ENCODE data around the gene BAIAP2.

Gene BAIAP2

GRCh38 chr17:81050645-81051625, 16.0 kb downstream of the BAIAP2 start:
- H3K27ac ChIP-seq (ENCODE audit: low read depth, low read length), result no peak overlapping the region
- H3K36me3 ChIP-seq (ENCODE audit: control insufficient read depth in 5 of 5, insufficient read depth in 5 of 5, low read length in 5 of 5), result peaks cover 0 to 9% (median 0%) of the 10 kb centered on the region in 5 donors
- H3K9me3 ChIP-seq (ENCODE audit: control insufficient read depth in 5 of 5, low read length in 5 of 5), result no peaks in the 10 kb centered on the region
- peaks cover 0 to 71% (median 42%) of the 10 kb centered on the region in 5 donors for H3K4me1 ChIP-seq (ENCODE audit: control insufficient read depth in 5 of 5, insufficient read depth in 5 of 5, low read length in 5 of 5)
- peak overlapping the region in 1 of 5 donors; percentile 56 for H3K4me3 ChIP-seq (ENCODE audit: low read depth in 1 of 5, low read length in 5 of 5)
- no peak overlapping the region for H3K9ac ChIP-seq (ENCODE audit: low read length in 5 of 5)
- peaks cover 3 to 8% (median 5%) of the 10 kb centered on the region in 5 donors for H3K27me3 ChIP-seq (ENCODE audit: control insufficient read depth in 5 of 5, insufficient read depth in 4 of 5, low read length in 5 of 5)

DNA sequence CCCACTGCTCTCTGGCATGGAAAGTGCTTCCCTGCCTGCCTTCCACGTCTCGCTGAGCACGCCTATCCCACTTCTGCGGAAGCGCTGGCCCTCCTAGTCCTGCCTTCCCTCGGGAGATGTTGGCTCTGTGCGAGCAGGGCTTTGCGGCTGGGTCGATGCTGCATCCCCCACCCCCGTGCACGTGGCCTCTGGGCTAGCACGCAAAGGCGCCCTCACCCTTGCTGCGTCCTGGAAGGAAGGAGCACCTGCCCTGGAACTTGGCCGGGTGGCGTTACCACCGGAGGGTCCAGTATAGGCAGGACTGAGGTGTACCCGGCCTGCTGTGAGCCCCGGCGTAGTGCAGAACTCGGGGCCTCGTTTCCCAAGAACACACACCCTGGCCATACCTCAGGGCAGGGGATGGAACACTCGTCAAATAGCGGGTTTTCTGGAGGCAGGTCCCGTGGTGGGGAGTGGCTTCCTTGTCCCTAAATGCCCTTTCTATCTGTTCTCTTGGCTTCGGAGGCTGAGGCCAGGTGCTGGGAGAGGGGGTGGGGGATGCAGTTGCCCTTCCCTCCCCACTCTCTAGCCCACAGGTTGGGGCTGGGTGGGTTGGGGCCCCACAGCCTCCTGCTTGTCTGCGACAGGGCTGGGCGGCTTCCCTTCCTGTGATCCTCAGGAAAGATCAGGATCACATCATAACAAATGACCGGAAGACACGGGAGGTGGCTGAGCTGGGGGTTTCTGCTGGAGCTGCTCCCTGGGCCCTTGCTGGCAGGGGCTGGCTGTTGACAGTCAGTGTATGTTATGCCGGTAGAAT, 17.4 kb downstream of the BAIAP2 start:
- H3K27me3 ChIP-seq (ENCODE audit: control insufficient read depth in 5 of 5, insufficient read depth in 4 of 5, low read length in 5 of 5), result peaks cover 0 to 4% (median 2%) of the 10 kb centered on the region in 5 donors
- peak overlapping the region; percentile 30 for H3K27ac ChIP-seq (ENCODE audit: low read depth, low read length)
- no peaks in the 10 kb centered on the region for H3K9me3 ChIP-seq (ENCODE audit: control insufficient read depth in 5 of 5, low read length in 5 of 5)
- H3K36me3 ChIP-seq (ENCODE audit: control insufficient read depth in 5 of 5, insufficient read depth in 5 of 5, low read length in 5 of 5), result peaks cover 0 to 9% (median 0%) of the 10 kb centered on the region in 5 donors
- peaks cover 0 to 63% (median 41%) of the 10 kb centered on the region in 5 donors for H3K4me1 ChIP-seq (ENCODE audit: control insufficient read depth in 5 of 5, insufficient read depth in 5 of 5, low read length in 5 of 5)
- H3K4me3 ChIP-seq (ENCODE audit: low read depth in 1 of 5, low read length in 5 of 5), result peak overlapping the region in 3 of 5 donors; percentile 3 to 32 (median 10)
- H3K9ac ChIP-seq (ENCODE audit: low read length in 5 of 5), result no peak overlapping the region

DNA sequence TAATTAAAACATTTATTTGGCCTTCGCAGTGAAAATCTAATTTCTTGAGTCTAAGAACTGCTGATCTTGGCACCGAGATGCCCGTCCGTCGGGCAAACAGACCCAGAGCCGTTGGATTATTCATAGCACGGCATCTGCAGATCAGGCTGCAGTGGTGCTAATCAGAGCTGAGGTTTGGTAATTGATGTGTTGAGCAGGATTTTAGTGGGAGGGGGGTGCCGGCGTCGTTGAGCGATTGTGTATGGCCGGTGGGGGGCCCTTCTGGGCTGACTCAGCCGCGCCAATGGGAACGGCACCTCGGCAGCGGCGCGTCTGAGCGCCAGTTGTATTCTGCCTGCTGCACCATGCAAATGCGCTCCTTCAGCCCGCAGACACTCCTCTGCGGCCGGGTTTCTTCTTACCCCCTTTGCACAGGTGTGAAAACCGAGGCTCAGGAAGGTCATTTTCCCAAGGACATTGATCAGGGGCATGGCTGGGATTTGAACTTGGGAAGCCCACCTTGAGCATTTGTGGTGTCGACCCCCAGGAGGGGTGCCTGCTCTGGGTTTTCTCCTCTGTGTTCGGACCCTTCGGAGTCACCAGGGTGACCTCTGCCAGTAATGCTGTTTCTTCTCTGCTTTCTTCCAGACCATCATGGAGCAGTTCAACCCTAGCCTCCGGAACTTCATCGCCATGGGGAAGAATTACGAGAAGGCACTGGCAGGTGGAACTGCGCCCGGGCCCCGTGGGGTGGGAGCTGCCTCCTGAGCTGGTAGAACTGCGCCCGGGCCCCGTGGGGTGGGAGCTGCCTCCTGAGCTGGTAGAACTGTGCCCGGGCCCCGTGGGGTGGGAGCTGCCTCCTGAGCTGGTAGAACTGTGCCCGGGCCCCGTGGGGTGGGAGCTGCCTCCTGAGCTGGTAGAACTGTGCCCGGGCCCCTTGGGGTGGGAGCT, 18.4 kb downstream of the BAIAP2 start:
- H3K4me1 ChIP-seq (ENCODE audit: control insufficient read depth in 5 of 5, insufficient read depth in 5 of 5, low read length in 5 of 5), result peaks cover 0 to 58% (median 39%) of the 10 kb centered on the region in 5 donors
- no peak overlapping the region for H3K4me3 ChIP-seq (ENCODE audit: low read depth in 1 of 5, low read length in 5 of 5)
- H3K9me3 ChIP-seq (ENCODE audit: control insufficient read depth in 5 of 5, low read length in 5 of 5), result no peaks in the 10 kb centered on the region
- peaks cover 0 to 2% (median 0%) of the 10 kb centered on the region in 5 donors for H3K27me3 ChIP-seq (ENCODE audit: control insufficient read depth in 5 of 5, insufficient read depth in 4 of 5, low read length in 5 of 5)
- no peak overlapping the region for H3K9ac ChIP-seq (ENCODE audit: low read length in 5 of 5)
- no peak overlapping the region for H3K27ac ChIP-seq (ENCODE audit: low read depth, low read length)
- H3K36me3 ChIP-seq (ENCODE audit: control insufficient read depth in 5 of 5, insufficient read depth in 5 of 5, low read length in 5 of 5), result peaks cover 0 to 13% (median 0%) of the 10 kb centered on the region in 5 donors

GRCh38 chr17:81054308-81054707, 19.4 kb downstream of the BAIAP2 start:
- Histone ChIP-seq H3K27me3 (ENCODE audit: control insufficient read depth in 5 of 5, insufficient read depth in 4 of 5, low read length in 5 of 5) (no peaks in the 10 kb centered on the region), H3K9me3 (ENCODE audit: control insufficient read depth in 5 of 5, low read length in 5 of 5) (no peaks in the 10 kb centered on the region), H3K9ac (ENCODE audit: low read length in 5 of 5) (no peak overlapping the region), H3K4me1 (ENCODE audit: control insufficient read depth in 5 of 5, insufficient read depth in 5 of 5, low read length in 5 of 5) (peaks cover 0 to 48% (median 30%) of the 10 kb centered on the region in 5 donors), H3K27ac (ENCODE audit: low read depth, low read length) (no peak overlapping the region), H3K4me3 (ENCODE audit: low read depth in 1 of 5, low read length in 5 of 5) (no peak overlapping the region), H3K36me3 (ENCODE audit: control insufficient read depth in 5 of 5, insufficient read depth in 5 of 5, low read length in 5 of 5) (peaks cover 0 to 18% (median 0%) of the 10 kb centered on the region in 5 donors)

- H3K4me1 ChIP-seq (ENCODE audit: control insufficient read depth in 5 of 5, insufficient read depth in 5 of 5, low read length in 5 of 5), result peaks cover 0 to 42% (median 23%) of the 10 kb centered on the region in 5 donors
- no peak overlapping the region for H3K4me3 ChIP-seq (ENCODE audit: low read depth in 1 of 5, low read length in 5 of 5)
- no peak overlapping the region for H3K9ac ChIP-seq (ENCODE audit: low read length in 5 of 5)
- peaks cover 0 to 18% (median 0%) of the 10 kb centered on the region in 5 donors for H3K36me3 ChIP-seq (ENCODE audit: control insufficient read depth in 5 of 5, insufficient read depth in 5 of 5, low read length in 5 of 5)
- H3K27ac ChIP-seq (ENCODE audit: low read depth, low read length), result no peak overlapping the region
- H3K9me3 ChIP-seq (ENCODE audit: control insufficient read depth in 5 of 5, low read length in 5 of 5), result no peaks in the 10 kb centered on the region
- H3K27me3 ChIP-seq (ENCODE audit: control insufficient read depth in 5 of 5, insufficient read depth in 4 of 5, low read length in 5 of 5), result no peaks in the 10 kb centered on the region
Observed at GRCh38 chr17:81054881-81055370, 20.0 kb downstream of the BAIAP2 start.

DNA sequence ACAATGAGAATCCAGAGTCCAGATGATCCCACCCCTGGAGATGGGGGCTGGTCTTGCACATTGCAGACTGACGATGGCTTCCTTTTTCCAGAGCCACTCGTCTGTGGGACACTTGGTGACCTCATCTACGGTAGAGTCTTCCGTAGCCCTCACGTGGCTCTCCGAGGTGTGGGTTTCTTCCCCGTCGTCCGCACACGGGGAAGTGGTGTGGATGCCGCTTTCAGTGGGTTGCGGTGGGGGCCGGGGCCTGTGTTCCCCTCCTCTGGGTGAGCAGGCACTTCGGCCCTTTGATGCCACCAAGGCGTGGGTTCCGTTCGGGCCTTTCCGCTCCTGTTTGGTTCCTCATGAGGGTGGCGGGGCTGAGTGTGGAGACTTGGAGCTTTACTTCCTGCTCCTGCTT, 21.4 kb downstream of the BAIAP2 start:
- Histone ChIP-seq H3K4me1 (ENCODE audit: control insufficient read depth in 5 of 5, insufficient read depth in 5 of 5, low read length in 5 of 5) (peaks cover 0 to 30% (median 14%) of the 10 kb centered on the region in 5 donors), H3K27me3 (ENCODE audit: control insufficient read depth in 5 of 5, insufficient read depth in 4 of 5, low read length in 5 of 5) (no peaks in the 10 kb centered on the region), H3K27ac (ENCODE audit: low read depth, low read length) (no peak overlapping the region), H3K4me3 (ENCODE audit: low read depth in 1 of 5, low read length in 5 of 5) (no peak overlapping the region), H3K9me3 (ENCODE audit: control insufficient read depth in 5 of 5, low read length in 5 of 5) (no peaks in the 10 kb centered on the region), H3K36me3 (ENCODE audit: control insufficient read depth in 5 of 5, insufficient read depth in 5 of 5, low read length in 5 of 5) (peaks cover 0 to 23% (median 3%) of the 10 kb centered on the region in 5 donors), H3K9ac (ENCODE audit: low read length in 5 of 5) (no peak overlapping the region)

- Histone ChIP-seq H3K27ac (ENCODE audit: low read depth, low read length) (no peak overlapping the region), H3K9ac (ENCODE audit: low read length in 5 of 5) (no peak overlapping the region), H3K4me3 (ENCODE audit: low read depth in 1 of 5, low read length in 5 of 5) (no peak overlapping the region), H3K36me3 (ENCODE audit: control insufficient read depth in 5 of 5, insufficient read depth in 5 of 5, low read length in 5 of 5) (peaks cover 0 to 23% (median 5%) of the 10 kb centered on the region in 5 donors), H3K4me1 (ENCODE audit: control insufficient read depth in 5 of 5, insufficient read depth in 5 of 5, low read length in 5 of 5) (peaks cover 0 to 24% (median 12%) of the 10 kb centered on the region in 5 donors), H3K9me3 (ENCODE audit: control insufficient read depth in 5 of 5, low read length in 5 of 5) (no peaks in the 10 kb centered on the region), H3K27me3 (ENCODE audit: control insufficient read depth in 5 of 5, insufficient read depth in 4 of 5, low read length in 5 of 5) (no peaks in the 10 kb centered on the region)
Observed at GRCh38 chr17:81057079-81057730, 22.3 kb downstream of the BAIAP2 start.

GRCh38 chr17:81057777-81058176, 22.8 kb downstream of the BAIAP2 start:
- H3K36me3 ChIP-seq (ENCODE audit: control insufficient read depth in 5 of 5, insufficient read depth in 5 of 5, low read length in 5 of 5), result peaks cover 0 to 23% (median 5%) of the 10 kb centered on the region in 5 donors
- H3K27me3 ChIP-seq (ENCODE audit: control insufficient read depth in 5 of 5, insufficient read depth in 4 of 5, low read length in 5 of 5), result no peaks in the 10 kb centered on the region
- no peak overlapping the region for H3K27ac ChIP-seq (ENCODE audit: low read depth, low read length)
- H3K9ac ChIP-seq (ENCODE audit: low read length in 5 of 5), result no peak overlapping the region
- H3K4me3 ChIP-seq (ENCODE audit: low read depth in 1 of 5, low read length in 5 of 5), result no peak overlapping the region
- no peaks in the 10 kb centered on the region for H3K9me3 ChIP-seq (ENCODE audit: control insufficient read depth in 5 of 5, low read length in 5 of 5)
- H3K4me1 ChIP-seq (ENCODE audit: control insufficient read depth in 5 of 5, insufficient read depth in 5 of 5, low read length in 5 of 5), result peaks cover 0 to 18% (median 9%) of the 10 kb centered on the region in 5 donors
